ENCODE measurements around the gene PLPPR1. TPM values are rescaled to one million over a fixed set of nuclear protein-coding genes. Genes with fewer than 3 reads are reported as not detected.

Gene PLPPR1
- total and polyA plus RNA-seq, 2 of the 13 experiments (the other 11 are each of a cell fraction or from before 2014, with no cell fraction given) = 16.0 to 84.7 TPM

- TF ChIP-seq SMC3 (IDR thresholded peaks at IDR 0.05; ENCODE audit: low read length) (no peak), SP5 (CRISPR knock-in tag; IDR thresholded peaks at IDR 0.05; ENCODE audit: borderline replicate concordance, low read depth) (no peak), ZNF143 (CRISPR knock-in tag; IDR thresholded peaks at IDR 0.05) (peak; percentile 61; the same call in 1 of the 2 replicates), HNF4A (CRISPR knock-in tag; IDR thresholded peaks at IDR 0.05) (peak; percentile 52)
Observed at GRCh38 chr9:101028346-101029314, at the start of gene PLPPR1 (continued).

GRCh38 chr9:100989731-100990130, 38.8 kb upstream of the PLPPR1 start:
- intact Hi-C loops (cut with micrococcal nuclease; ENCODE audit: unreplicated experiment) (no loop called here), in situ Hi-C loops (cut with HindIII; ENCODE audit: extremely low pct_ligation_motif_present, low pct_unique_long_range_greater_than_20kb) (no loop called here)
- WGBS (ENCODE audit: low lambda C conversion rate) = 67% methylated on average over 1 of the region's 1 CpG
- Histone ChIP-seq H3K27me3 (ENCODE audit: control insufficient read depth in 1 of 2, insufficient read depth in 2 of 2, low read length in 2 of 2) (no peaks in the 10 kb centered on the region), H3K36me3 (replicated peaks in 1 of 2; ENCODE audit: control insufficient read depth in 1 of 2, insufficient read depth in 2 of 2, low read length in 2 of 2) (no peaks in the 10 kb centered on the region), H3K9me3 (ENCODE audit: low read length) (no peaks in the 10 kb centered on the region), H3K4me1 (ENCODE audit: insufficient read depth, low read length) (peaks cover 10% of the 10 kb centered on the region), H3K27ac (ENCODE audit: extremely low read length, insufficient read depth, low read length) (no peak overlapping the region), H2AFZ (ENCODE audit: low read length) (no peak overlapping the region), H4K20me1 (ENCODE audit: insufficient read depth, low read length) (no peaks in the 10 kb centered on the region), H3K4me2 (ENCODE audit: low read depth, low read length) (no peak overlapping the region), H3K4me3 (replicated peaks in 1 of 3; ENCODE audit: insufficient read depth in 1 of 3, low read depth in 2 of 3, low read length in 3 of 3) (no peak overlapping the region), H3K9ac (ENCODE audit: insufficient read depth, low read depth, low read length) (no peak overlapping the region), H3K79me2 (ENCODE audit: insufficient read depth, low read length) (no peaks in the 10 kb centered on the region)
- TF ChIP-seq SNAPC2 (CRISPR knock-in tag; IDR thresholded peaks at IDR 0.05) (no peak), TAF1 (CRISPR knock-in tag; IDR thresholded peaks at IDR 0.05) (no peak)
- CTCF ChIA-PET (ENCODE audit: low intra/inter-chr PET ratio, low total read pairs) = no interaction called here
- POLR2A ChIA-PET = no interaction called here
- no TSS peak for BruUV-seq (replicated peaks)
- no peak for FAIRE-seq
- no peak for DNase-seq (ENCODE audit: low spot score)
- ATAC-seq = no peak
